WTC11 (cell line): ENCODE measurements around the gene DNAL4. TPM values are rescaled to one million over a fixed set of nuclear protein-coding genes. Genes with fewer than 3 reads are reported as not detected.

Experiments
- ATAC-seq: fragments of 200-7000 bp; cut with Tn5 transposase; 2 replicates; pipeline ENCODE4 v1.10.0; 2021; ENCODE audit warnings: mild to moderate bottlenecking, moderate library complexity
- CTCF ChIA-PET: fragments of 300-600 bp; sonication (Branson Sonifier 250); formaldehyde crosslinking; loops from one replicate; lab custom pipeline; 2021; ENCODE audit warnings: antibody characterized with exemption; lab: Charles Lee
- POLR2A ChIA-PET: fragments of 350-600 bp; sonication (Branson Sonifier 250); formaldehyde crosslinking; loops from one replicate; lab custom pipeline; 2021; ENCODE audit warnings: antibody characterized with exemption; lab: Charles Lee
- DNase-seq: peaks from one replicate; pipeline ENCODE4 v3.0.0; 2021; ENCODE audit warnings: low spot score
- H3K27ac Mint-ChIP-seq: 2 replicates; pipeline ENCODE4 v1.8.0; 2021; ENCODE audit warnings: mixed read lengths
- H3K27me3 Mint-ChIP-seq: 2 replicates; pipeline ENCODE4 v1.8.0; 2021; ENCODE audit warnings: low read depth, mild to moderate bottlenecking, moderate library complexity, mixed read lengths
- H3K36me3 Mint-ChIP-seq: 2 replicates; pipeline ENCODE4 v1.8.0; 2021; ENCODE audit warnings: mixed read lengths
- H3K4me1 Mint-ChIP-seq: 2 replicates; pipeline ENCODE4 v1.8.0; 2022; ENCODE audit warnings: mixed read lengths
- H3K4me3 Mint-ChIP-seq: 2 replicates; pipeline ENCODE4 v1.8.0; 2021; ENCODE audit warnings: mild to moderate bottlenecking, moderate library complexity, mixed read lengths
- H3K9me3 Mint-ChIP-seq: 2 replicates; pipeline ENCODE4 v1.8.0; 2021; ENCODE audit warnings: mixed read lengths
- ATF1 ChIP-seq: sonication (generic); formaldehyde crosslinking; IDR thresholded peaks from 2 replicates; pipeline ENCODE4 v1.8.1; 2023; ENCODE audit warnings: mild to moderate bottlenecking, moderate library complexity, missing genetic modification reagents
- CREM ChIP-seq: sonication (generic); formaldehyde crosslinking; IDR thresholded peaks from 2 replicates; pipeline ENCODE4 v1.8.1; 2022; ENCODE audit warnings: mild to moderate bottlenecking, missing genetic modification reagents, moderate library complexity
- ELF4 ChIP-seq: sonication (generic); formaldehyde crosslinking; IDR thresholded peaks from 2 replicates; pipeline ENCODE4 v1.8.1; 2022; ENCODE audit warnings: low read depth, mild to moderate bottlenecking, moderate library complexity, missing genetic modification reagents
- ETV6 ChIP-seq: sonication (generic); formaldehyde crosslinking; IDR thresholded peaks from 2 replicates; pipeline ENCODE4 v1.8.1; 2022; ENCODE audit warnings: mild to moderate bottlenecking, missing genetic modification reagents
- MYBL2 ChIP-seq: sonication (generic); formaldehyde crosslinking; IDR thresholded peaks from 2 replicates; pipeline ENCODE4 v1.8.1; 2023; ENCODE audit warnings: mild to moderate bottlenecking, moderate library complexity, missing genetic modification reagents
- PRRX2 ChIP-seq: fragments of 250-450 bp; sonication (Bioruptor Pico); IDR thresholded peaks from 2 replicates; pipeline ENCODE4 v1.8.0; 2021; ENCODE audit warnings: mild to moderate bottlenecking
- RELA ChIP-seq: sonication (generic); formaldehyde crosslinking; IDR thresholded peaks from 2 replicates; pipeline ENCODE4 v1.8.1; 2022; ENCODE audit warnings: missing genetic modification reagents, mild to moderate bottlenecking, borderline replicate concordance
- SMAD4 ChIP-seq: sonication (generic); formaldehyde crosslinking; IDR thresholded peaks from 2 replicates; pipeline ENCODE4 v1.8.0; 2022; ENCODE audit warnings: mild to moderate bottlenecking, missing genetic modification reagents
- SOX15 ChIP-seq: fragments of 250-450 bp; sonication (Bioruptor Pico); IDR thresholded peaks from 2 replicates; pipeline ENCODE4 v1.9.0; 2021; ENCODE audit warnings: mild to moderate bottlenecking
- SP1 ChIP-seq: sonication (generic); formaldehyde crosslinking; conservative IDR thresholded peaks from 2 replicates; pipeline ENCODE4 v1.8.1; 2022; ENCODE audit warnings: missing genetic modification reagents
- TCF7 ChIP-seq: sonication (generic); formaldehyde crosslinking; IDR thresholded peaks from 2 replicates; pipeline ENCODE4 v1.8.0; 2022; ENCODE audit warnings: mild to moderate bottlenecking, low read depth, missing genetic modification reagents, moderate library complexity
- TP53 ChIP-seq: sonication (generic); formaldehyde crosslinking; IDR thresholded peaks from 2 replicates; pipeline ENCODE4 v1.8.1; 2023; ENCODE audit warnings: mild to moderate bottlenecking, missing genetic modification reagents
- ZNF219 ChIP-seq: sonication (generic); formaldehyde crosslinking; IDR thresholded peaks from 2 replicates; pipeline ENCODE4 v1.8.0; 2023; ENCODE audit warnings: missing genetic modification reagents, mild to moderate bottlenecking, borderline replicate concordance
- ZNF396 ChIP-seq: fragments of 250-450 bp; sonication (Bioruptor Pico); IDR thresholded peaks from 2 replicates; pipeline ENCODE4 v1.8.0; 2021; ENCODE audit warnings: mild to moderate bottlenecking, moderate library complexity, borderline replicate concordance
- ZNF416 ChIP-seq: fragments of 250-450 bp; sonication (Bioruptor Pico); IDR thresholded peaks from 2 replicates; pipeline ENCODE4 v1.9.0; 2021; ENCODE audit warnings: mild to moderate bottlenecking, inconsistent platforms
- total RNA-seq: library from RNA; stranded (reverse); gene quantifications from 3 replicates; pipeline ENCODE4 v1.2.3, GENCODE V29; 2021
- TF ChIP-seq, protein P1 (sequence below): sonication (generic); formaldehyde crosslinking; IDR thresholded peaks from 2 replicates; pipeline ENCODE4 v1.8.1; 2022; ENCODE audit warnings: mild to moderate bottlenecking, missing genetic modification reagents, moderate library complexity, borderline replicate concordance
- TF ChIP-seq, protein P2 (sequence below): fragments of 200-600 bp; IDR thresholded peaks from 2 replicates; pipeline ENCODE4 v1.8.0; 2022; ENCODE audit warnings: antibody characterized with exemption
- TF ChIP-seq, protein P3 (sequence below): fragments of 250-450 bp; sonication (Bioruptor Pico); IDR thresholded peaks from 2 replicates; pipeline ENCODE4 v1.8.0; 2021; ENCODE audit warnings: mild to moderate bottlenecking
- TF ChIP-seq, protein P4 (sequence below): sonication (generic); formaldehyde crosslinking; IDR thresholded peaks from 2 replicates; pipeline ENCODE4 v1.8.1; 2022; ENCODE audit warnings: missing genetic modification reagents, borderline replicate concordance
- TF ChIP-seq, protein P5 (sequence below): fragments of 250-450 bp; sonication (Bioruptor Pico); IDR thresholded peaks from 2 replicates; pipeline ENCODE4 v1.9.0; 2021; ENCODE audit warnings: mild to moderate bottlenecking, borderline replicate concordance
- TF ChIP-seq, protein P6 (sequence below): sonication (generic); formaldehyde crosslinking; IDR thresholded peaks from 2 replicates; pipeline ENCODE4 v1.8.0; 2023; ENCODE audit warnings: missing genetic modification reagents

The DNAL4 gene
- total RNA-seq, 1 experiment from 2014 or later: 11.8 TPM

DNA sequence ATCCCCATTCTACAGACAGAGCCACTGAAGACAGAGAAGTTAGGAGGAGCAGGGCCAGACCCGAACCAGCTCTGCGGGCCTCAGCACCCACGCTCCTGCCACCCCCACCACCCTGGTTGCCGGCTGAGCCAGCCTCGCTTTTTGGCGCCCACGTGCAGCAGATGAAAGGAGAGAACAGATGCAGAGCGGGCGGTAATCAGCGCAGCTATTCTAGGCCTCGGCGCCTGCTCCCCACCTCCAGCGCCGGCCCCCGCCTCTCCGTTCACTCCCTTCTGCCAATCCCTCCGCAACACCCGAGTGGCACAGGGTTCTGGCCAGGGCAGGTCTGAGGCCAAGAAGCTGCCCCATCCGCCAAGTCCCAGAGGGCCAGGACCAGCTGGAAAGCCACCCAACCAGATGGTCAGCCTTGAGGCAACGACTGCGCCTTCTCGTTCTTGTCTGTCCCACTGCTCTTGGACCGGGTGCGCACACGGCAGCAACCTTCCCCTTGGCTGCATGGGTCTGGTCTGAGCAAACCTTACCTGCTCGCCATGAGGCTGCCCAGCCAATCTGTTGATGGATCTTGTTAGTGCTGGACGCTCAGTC is 16.8 kb downstream of the DNAL4 start:
- Mint-ChIP-seq H3K4me1 (peaks cover 14% of the 10 kb centered on the region), H3K27ac (no peak overlapping the region), H3K9me3 (no peaks in the 10 kb centered on the region), H3K36me3 (no peaks in the 10 kb centered on the region), H3K27me3 (no peaks in the 10 kb centered on the region), H3K4me3 (no peak overlapping the region)
- ChIA-PET CTCF (interaction anchor here (0.5 to 1.8 kb wide), 4 partner anchors 8 to 61 kb away, joined by 3 to 8 read pairs (median 4); no protein-coding TSS in a partner anchor), POLR2A (no interaction called here)
- ATAC-seq (no peak), DNase-seq (no peak)
- TF ChIP-seq CREM (CRISPR knock-in tag) (no peak), ETV6 (no peak), SOX15 (CRISPR knock-in tag) (no peak), TP53 (CRISPR knock-in tag) (no peak), ZNF396 (CRISPR knock-in tag) (no peak), RELA (CRISPR knock-in tag) (no peak), ATF1 (CRISPR knock-in tag) (no peak), SP1 (no peak)
- TF ChIP-seq, protein P1, sequence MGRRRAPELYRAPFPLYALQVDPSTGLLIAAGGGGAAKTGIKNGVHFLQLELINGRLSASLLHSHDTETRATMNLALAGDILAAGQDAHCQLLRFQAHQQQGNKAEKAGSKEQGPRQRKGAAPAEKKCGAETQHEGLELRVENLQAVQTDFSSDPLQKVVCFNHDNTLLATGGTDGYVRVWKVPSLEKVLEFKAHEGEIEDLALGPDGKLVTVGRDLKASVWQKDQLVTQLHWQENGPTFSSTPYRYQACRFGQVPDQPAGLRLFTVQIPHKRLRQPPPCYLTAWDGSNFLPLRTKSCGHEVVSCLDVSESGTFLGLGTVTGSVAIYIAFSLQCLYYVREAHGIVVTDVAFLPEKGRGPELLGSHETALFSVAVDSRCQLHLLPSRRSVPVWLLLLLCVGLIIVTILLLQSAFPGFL: no peak
- TF ChIP-seq, protein P2, sequence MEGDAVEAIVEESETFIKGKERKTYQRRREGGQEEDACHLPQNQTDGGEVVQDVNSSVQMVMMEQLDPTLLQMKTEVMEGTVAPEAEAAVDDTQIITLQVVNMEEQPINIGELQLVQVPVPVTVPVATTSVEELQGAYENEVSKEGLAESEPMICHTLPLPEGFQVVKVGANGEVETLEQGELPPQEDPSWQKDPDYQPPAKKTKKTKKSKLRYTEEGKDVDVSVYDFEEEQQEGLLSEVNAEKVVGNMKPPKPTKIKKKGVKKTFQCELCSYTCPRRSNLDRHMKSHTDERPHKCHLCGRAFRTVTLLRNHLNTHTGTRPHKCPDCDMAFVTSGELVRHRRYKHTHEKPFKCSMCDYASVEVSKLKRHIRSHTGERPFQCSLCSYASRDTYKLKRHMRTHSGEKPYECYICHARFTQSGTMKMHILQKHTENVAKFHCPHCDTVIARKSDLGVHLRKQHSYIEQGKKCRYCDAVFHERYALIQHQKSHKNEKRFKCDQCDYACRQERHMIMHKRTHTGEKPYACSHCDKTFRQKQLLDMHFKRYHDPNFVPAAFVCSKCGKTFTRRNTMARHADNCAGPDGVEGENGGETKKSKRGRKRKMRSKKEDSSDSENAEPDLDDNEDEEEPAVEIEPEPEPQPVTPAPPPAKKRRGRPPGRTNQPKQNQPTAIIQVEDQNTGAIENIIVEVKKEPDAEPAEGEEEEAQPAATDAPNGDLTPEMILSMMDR: no peak
- TF ChIP-seq, protein P3, sequence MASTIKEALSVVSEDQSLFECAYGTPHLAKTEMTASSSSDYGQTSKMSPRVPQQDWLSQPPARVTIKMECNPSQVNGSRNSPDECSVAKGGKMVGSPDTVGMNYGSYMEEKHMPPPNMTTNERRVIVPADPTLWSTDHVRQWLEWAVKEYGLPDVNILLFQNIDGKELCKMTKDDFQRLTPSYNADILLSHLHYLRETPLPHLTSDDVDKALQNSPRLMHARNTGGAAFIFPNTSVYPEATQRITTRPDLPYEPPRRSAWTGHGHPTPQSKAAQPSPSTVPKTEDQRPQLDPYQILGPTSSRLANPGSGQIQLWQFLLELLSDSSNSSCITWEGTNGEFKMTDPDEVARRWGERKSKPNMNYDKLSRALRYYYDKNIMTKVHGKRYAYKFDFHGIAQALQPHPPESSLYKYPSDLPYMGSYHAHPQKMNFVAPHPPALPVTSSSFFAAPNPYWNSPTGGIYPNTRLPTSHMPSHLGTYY (CRISPR knock-in tag): no peak
- TF ChIP-seq, protein P4, sequence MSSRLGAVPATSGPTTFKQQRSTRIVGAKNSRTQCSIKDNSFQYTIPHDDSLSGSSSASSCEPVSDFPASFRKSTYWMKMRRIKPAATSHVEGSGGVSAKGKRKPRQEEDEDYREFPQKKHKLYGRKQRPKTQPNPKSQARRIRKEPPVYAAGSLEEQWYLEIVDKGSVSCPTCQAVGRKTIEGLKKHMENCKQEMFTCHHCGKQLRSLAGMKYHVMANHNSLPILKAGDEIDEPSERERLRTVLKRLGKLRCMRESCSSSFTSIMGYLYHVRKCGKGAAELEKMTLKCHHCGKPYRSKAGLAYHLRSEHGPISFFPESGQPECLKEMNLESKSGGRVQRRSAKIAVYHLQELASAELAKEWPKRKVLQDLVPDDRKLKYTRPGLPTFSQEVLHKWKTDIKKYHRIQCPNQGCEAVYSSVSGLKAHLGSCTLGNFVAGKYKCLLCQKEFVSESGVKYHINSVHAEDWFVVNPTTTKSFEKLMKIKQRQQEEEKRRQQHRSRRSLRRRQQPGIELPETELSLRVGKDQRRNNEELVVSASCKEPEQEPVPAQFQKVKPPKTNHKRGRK: no peak
- TF ChIP-seq, protein P5, sequence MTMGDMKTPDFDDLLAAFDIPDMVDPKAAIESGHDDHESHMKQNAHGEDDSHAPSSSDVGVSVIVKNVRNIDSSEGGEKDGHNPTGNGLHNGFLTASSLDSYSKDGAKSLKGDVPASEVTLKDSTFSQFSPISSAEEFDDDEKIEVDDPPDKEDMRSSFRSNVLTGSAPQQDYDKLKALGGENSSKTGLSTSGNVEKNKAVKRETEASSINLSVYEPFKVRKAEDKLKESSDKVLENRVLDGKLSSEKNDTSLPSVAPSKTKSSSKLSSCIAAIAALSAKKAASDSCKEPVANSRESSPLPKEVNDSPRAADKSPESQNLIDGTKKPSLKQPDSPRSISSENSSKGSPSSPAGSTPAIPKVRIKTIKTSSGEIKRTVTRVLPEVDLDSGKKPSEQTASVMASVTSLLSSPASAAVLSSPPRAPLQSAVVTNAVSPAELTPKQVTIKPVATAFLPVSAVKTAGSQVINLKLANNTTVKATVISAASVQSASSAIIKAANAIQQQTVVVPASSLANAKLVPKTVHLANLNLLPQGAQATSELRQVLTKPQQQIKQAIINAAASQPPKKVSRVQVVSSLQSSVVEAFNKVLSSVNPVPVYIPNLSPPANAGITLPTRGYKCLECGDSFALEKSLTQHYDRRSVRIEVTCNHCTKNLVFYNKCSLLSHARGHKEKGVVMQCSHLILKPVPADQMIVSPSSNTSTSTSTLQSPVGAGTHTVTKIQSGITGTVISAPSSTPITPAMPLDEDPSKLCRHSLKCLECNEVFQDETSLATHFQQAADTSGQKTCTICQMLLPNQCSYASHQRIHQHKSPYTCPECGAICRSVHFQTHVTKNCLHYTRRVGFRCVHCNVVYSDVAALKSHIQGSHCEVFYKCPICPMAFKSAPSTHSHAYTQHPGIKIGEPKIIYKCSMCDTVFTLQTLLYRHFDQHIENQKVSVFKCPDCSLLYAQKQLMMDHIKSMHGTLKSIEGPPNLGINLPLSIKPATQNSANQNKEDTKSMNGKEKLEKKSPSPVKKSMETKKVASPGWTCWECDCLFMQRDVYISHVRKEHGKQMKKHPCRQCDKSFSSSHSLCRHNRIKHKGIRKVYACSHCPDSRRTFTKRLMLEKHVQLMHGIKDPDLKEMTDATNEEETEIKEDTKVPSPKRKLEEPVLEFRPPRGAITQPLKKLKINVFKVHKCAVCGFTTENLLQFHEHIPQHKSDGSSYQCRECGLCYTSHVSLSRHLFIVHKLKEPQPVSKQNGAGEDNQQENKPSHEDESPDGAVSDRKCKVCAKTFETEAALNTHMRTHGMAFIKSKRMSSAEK (CRISPR knock-in tag): no peak

DNA sequence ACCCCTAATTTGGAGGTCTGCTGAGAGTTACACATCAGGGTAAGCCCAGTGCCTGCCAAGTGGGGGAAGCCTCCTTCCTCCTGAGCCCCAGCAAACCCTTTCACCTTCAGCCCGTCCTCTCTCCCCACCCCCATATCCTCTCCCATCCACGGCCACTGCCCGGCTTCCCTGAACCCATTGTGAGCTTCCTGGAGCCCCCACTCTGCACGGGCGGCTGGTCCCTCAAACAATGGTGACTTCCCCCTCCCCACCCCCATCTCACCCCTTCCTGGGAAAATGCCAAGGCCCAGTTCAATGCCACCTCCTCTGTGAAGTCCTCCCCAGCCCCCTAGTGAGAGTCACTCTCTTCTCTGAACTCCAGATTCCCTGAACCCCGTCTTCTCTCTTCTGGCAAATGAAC is 17.9 kb downstream of the DNAL4 start:
- Mint-ChIP-seq H3K4me3 (no peak overlapping the region), H3K27me3 (no peaks in the 10 kb centered on the region), H3K4me1 (peaks cover 17% of the 10 kb centered on the region), H3K27ac (no peak overlapping the region), H3K9me3 (no peaks in the 10 kb centered on the region), H3K36me3 (no peaks in the 10 kb centered on the region)
- POLR2A ChIA-PET: no interaction called here
- ATAC-seq (no peak), DNase-seq (no peak)
- CTCF ChIA-PET: interaction anchor here (1.0 to 2.1 kb wide), 4 partner anchors 10 to 338 kb away, joined by 3 to 9 read pairs (median 6); no protein-coding TSS in a partner anchor
- TF ChIP-seq SMAD4 (no peak), TCF7 (no peak), ELF4 (CRISPR knock-in tag) (no peak), ZNF416 (CRISPR knock-in tag) (no peak), PRRX2 (CRISPR knock-in tag) (no peak), ZNF219 (CRISPR knock-in tag) (no peak), MYBL2 (no peak)
- TF ChIP-seq, protein P6, sequence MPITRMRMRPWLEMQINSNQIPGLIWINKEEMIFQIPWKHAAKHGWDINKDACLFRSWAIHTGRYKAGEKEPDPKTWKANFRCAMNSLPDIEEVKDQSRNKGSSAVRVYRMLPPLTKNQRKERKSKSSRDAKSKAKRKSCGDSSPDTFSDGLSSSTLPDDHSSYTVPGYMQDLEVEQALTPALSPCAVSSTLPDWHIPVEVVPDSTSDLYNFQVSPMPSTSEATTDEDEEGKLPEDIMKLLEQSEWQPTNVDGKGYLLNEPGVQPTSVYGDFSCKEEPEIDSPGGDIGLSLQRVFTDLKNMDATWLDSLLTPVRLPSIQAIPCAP (CRISPR knock-in tag): no peak
